Camera-type eye (tissue), 1 donor: Measurements from ENCODE around the gene C16orf82. TPM values are rescaled to one million over a fixed set of nuclear protein-coding genes. Genes with fewer than 3 reads are reported as not detected.

Experiments used
- total RNA-seq: library from RNA; depleted of rRNA; stranded (reverse); fragments of >200 nt; gene quantifications from one replicate; pipeline ENCODE4 v1.2.3, GENCODE V29; 2014

The C16orf82 gene
- 0.22 TPM for total RNA-seq

DNA sequence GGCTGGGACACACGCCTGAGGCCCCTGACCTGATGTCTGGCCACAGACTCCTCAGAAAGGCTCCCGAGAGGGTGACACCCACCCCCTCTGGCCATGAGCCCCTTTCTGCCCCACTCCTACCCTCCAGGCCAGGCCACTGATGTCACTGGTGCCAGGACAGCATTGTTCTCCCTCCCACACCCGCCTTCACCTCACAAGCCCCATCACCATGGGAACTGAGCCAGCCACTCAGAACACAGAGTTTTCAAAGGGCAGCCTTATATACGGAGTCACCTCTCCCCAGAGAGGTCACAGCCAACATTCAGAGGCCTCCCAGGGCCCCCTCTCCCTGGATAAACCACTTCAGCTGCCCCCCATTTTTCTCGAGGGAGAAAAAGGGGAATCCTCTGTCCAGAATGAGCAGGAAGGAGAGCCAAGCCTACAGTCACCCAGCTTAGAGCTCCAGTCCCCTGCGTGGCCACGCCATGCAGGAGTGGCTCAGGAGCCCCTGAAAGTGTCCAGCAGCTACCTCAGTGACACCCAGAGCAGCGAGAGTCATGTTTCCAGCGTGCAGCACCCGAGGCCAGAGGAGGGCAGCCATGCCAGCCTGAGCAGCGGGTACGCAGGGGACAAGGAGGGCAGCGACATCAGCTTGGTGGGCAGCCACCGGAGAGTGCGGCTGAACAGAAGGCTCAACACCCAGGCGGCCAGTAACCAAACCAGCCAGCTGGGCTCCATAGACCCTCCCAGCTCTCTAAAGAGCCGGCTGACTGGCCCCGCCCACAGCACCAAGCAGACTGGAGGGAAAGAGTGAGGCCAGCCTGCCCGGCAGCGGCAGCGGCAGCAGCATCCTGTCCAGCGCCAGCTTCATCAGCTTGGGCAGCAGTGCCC, at the start of gene C16orf82:
Gene C16orf82, plus strand, starts transcription at position 260 of the 870 bp plus-strand sequence.

Other genes starting within 250 kb of the C16orf82 start
- gene KDM8, start 136.6 kb downstream of the C16orf82 start, total RNA-seq, result 9.2 TPM
- 40.5 TPM for gene NSMCE1, start 201.8 kb downstream of the C16orf82 start, total RNA-seq
- 18.9 TPM for gene IL4R, start 247.0 kb downstream of the C16orf82 start, total RNA-seq